ENCODE data around the gene KLHL40.

DNA sequence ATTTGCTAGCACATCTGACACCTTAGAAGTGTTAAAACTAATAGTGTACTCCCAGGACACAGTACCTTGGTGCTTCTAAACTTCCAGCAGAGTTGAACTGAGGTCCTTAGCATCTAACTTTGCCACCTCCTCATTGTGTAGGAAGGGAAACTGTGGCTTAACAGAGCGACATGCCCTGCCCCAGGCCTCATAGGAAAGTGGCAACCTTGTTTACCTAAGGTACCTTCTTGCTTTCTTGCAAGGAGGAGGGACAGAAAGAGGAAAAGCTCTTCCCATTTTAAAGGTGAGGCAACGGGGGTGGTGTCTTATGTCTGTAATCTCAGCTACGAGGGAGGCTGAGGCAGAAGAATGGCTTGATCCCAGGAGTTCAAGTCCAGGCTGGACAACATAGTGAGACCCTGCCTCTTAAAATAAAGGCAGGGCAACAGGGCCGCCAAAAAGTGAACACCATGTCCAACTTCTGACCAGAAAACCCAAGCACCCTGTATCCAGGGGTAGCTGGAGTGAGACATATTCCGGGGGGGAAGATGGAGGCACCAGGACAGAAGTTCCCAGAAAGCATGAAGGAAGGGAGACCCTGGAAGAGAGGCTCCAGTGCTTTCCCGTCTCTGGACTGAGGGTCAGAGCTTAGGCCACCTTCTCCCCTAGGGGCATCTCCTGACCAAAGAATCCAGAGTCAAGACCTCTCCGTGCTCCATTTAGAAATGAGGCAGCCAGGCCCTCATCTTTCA is 540 bp upstream of the KLHL40 start:
- TF ChIP-seq, protein P1, sequence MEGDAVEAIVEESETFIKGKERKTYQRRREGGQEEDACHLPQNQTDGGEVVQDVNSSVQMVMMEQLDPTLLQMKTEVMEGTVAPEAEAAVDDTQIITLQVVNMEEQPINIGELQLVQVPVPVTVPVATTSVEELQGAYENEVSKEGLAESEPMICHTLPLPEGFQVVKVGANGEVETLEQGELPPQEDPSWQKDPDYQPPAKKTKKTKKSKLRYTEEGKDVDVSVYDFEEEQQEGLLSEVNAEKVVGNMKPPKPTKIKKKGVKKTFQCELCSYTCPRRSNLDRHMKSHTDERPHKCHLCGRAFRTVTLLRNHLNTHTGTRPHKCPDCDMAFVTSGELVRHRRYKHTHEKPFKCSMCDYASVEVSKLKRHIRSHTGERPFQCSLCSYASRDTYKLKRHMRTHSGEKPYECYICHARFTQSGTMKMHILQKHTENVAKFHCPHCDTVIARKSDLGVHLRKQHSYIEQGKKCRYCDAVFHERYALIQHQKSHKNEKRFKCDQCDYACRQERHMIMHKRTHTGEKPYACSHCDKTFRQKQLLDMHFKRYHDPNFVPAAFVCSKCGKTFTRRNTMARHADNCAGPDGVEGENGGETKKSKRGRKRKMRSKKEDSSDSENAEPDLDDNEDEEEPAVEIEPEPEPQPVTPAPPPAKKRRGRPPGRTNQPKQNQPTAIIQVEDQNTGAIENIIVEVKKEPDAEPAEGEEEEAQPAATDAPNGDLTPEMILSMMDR (IDR thresholded peaks at IDR 0.05; ENCODE audit: borderline replicate concordance, extremely low read depth, low read length, poor library complexity, severe bottlenecking): no peak
- TF ChIP-seq EZH2 (IDR thresholded peaks at IDR 0.05; ENCODE audit: borderline replicate concordance, low read depth, low read length, severe bottlenecking): no peak

Data from DND-41 (cell line).